Stimulated activated CD4-positive, alpha-beta T cell treated with anti-CD3 and anti-CD28 coated beads, Interleukin-12 subunit alpha, Interleukin-12 subunit beta, amount 100 ng/mL, for 24 hours (primary cell): ENCODE results near the gene TPP2.

Experiments
- DNase-seq, 2 experiments: peaks; one replicate each; pipeline ENCODE4 v3.0.0-alpha.2; 2020; ENCODE audit warnings: low read depth in 2 of 2

The TPP2 gene

GRCh38 chr13:102693776-102694175, 97.0 kb downstream of the TPP2 start:
- DNase-seq: no peak

GRCh38 chr13:102694937-102695336, 98.2 kb downstream of the TPP2 start, which contains the start of gene METTL21C:
Gene METTL21C, minus strand, starts transcription at chr13:102695044. Its CDS starts 546 bp downstream, at chr13:102694498.
- no peak for DNase-seq

- no peak for DNase-seq
These were observed 99.7 kb downstream of the TPP2 start for GRCh38 chr13:102696465-102696864.

GRCh38 chr13:102697264-102697663, 100.5 kb downstream of the TPP2 start:
- DNase-seq: no peak

DNA sequence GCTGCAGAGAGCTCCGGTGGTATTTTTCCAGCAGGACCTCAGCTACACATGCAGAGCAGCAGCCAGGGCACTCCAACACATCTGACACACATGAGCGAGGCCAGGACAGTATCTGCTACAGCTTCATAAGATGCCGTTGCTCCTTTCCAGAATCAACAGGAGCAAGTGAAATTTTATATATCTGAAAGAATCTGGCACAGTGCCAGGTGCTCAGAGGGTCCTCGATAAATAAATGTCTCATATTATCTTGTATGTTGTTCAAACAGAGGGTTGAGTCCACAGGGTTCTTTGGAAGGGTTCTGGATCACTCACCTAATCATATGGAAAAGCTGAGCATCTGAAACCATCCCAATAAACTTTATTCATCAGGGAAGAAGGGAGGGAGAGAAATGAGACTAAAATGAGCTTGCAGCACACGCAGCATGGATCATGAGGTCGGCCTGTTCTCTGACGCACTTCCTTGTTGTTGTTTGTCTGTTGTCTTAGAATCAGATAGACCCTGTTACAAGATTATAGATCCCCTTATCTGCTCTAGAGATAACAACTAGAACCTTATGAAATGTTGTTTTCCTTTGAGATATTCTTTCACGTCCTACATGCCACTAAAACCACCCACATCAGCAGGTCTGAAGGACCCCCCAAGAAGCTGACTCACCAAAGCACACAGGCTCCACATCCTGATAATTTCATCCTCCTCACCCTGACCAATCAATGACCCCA, 101.3 kb downstream of the TPP2 start:
- no peak for DNase-seq

GRCh38 chr13:102698649-102698980, 101.8 kb downstream of the TPP2 start:
- DNase-seq: no peak

- no peak for DNase-seq
These were observed 102.7 kb downstream of the TPP2 start for GRCh38 chr13:102699504-102699903.

DNA sequence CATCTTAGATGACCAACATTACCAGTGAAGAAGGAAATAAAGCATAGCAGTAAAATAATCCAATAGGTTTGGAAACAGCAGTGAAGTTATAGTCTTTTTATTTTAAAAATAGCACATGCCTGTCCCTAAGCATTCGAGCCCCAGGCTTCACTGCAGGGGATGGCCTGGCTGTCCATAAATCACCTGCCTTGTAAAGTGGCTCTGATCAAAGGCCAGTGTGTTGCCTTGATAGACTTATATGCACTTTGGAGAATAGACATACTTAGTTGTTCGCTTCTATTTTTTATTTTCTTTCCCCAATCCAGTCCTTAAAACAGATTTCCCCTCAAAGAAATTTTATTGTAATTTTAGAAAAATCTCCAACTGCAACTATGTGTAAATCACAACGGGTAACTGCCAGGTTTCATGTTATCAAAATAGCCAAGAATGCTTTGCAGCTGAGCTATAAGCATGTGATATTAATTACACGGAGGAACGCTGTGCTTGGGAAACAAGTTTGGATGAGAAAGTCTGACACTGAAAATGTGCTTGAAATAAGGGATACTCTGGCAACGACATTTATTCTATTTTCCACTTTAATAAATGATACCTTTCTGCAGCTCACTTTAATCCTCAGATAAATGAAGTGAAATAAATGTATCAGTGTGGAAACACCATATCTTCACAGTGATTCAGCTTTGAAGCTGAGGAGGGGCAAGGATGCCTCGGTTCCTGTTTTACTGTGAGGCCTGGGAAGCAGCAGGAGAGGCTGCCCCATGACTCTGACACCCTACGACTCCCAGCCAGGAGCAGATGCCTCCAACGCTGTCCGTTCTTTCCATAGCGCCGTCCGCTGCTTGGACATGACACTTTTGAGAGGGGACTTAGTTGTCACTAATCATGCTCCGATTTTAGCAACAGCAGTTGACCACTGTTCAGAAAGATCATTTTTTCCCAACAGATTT, 103.6 kb downstream of the TPP2 start:
- DNase-seq: no peak

DNA sequence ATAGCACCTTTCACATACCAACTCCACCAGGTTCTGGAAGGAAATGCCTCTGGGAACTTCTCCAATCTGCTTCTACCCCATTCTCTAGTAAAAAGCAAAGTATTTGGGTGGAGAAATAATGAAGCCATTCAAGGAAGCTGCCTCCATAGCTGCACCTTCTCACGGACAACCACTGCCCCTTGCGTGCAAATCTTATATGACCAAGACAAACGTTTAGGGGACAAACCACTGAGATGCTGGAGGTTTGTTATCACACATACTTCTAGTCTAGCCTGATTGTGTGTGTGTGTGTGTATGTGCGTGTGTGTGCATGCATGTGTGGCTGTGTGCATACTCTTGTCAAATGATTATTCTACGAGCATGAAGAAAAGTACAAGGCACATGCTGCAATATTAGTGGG, 104.5 kb downstream of the TPP2 start:
- DNase-seq: no peak

DNA sequence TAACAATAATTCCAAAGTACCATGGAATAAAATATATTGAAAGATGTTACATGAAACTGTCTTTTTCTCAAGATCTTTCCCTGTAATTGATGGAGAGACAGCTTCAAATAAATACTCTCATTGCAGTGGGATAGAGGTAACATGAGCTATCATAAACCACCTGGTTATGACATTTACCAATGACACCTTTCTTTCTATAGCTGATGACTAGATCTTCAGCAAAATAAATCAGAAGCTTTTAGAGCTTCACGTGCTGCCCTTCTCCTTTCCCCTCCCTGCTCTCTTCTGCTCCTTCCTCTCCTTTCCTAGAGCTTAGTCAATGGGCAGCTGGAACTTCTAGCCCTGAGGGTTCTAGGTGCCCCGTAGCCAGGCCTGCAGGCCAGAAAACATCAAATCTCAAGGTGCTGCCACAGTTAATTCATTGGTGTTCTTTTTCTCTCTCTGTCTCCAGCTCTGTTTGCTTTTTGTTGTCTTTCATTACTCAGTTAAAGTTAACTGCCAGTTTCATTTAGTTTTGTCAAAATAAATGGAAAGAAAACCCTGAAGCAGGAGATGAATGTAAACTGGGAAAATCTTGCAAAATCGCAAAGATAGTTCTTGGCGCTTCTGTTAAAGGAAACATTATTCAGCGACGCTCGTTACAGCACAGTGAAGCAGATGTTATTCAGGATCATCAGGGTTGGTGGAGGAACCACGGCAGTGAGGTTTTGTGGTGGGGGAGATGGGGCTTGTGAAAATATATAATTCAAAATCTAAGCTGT, 106.4 kb downstream of the TPP2 start:
- no peak for DNase-seq

GRCh38 chr13:102703726-102704035, 106.9 kb downstream of the TPP2 start:
- DNase-seq: no peak

GRCh38 chr13:102704238-102705058, 107.7 kb downstream of the TPP2 start:
- DNase-seq: no peak

- no peak for DNase-seq
These were observed 110.7 kb downstream of the TPP2 start for GRCh38 chr13:102707467-102707866.

- no peak for DNase-seq
These were observed 111.4 kb downstream of the TPP2 start for GRCh38 chr13:102708211-102708610.

- DNase-seq: no peak
These were observed 112.2 kb downstream of the TPP2 start for GRCh38 chr13:102708991-102709390.

DNA sequence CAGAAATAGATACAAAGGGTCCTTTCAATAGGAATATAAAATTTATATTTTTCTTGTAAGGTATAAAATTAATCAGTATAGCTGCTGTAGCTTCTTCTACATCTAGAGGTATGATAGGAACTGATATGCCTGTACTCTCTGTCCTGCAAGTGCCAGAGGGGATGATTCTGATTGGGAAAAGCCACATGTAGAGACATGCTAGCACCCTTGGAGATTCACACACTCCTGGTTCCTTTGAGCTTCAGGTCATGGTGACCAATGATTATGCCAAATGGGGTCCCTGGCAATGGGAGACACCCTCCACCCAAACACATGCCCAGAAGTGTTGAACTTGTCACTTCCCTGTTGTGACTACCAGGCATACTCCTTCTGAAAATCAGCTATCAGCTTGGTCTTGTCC, 112.8 kb downstream of the TPP2 start:
- DNase-seq: no peak

DNA sequence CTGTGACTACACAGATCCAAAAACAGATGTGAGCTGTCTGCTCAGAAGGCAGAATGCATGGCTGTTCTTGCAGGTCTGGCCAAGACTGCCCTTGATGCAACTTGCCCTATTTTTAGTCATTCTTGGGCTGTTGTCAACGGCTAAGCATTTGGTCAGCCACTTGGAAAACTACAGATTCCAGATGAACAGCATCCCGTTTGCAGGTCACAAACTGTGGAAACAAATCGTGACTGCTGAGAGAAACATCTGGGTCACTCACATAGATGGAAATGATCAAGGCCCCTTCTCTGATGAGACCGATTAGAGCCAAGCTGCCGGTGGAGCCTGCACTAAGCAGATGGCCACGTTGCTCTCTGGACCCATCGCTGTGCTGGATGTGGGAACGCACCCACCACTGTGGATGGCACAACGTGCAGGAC, 113.5 kb downstream of the TPP2 start:
- DNase-seq: no peak

DNA sequence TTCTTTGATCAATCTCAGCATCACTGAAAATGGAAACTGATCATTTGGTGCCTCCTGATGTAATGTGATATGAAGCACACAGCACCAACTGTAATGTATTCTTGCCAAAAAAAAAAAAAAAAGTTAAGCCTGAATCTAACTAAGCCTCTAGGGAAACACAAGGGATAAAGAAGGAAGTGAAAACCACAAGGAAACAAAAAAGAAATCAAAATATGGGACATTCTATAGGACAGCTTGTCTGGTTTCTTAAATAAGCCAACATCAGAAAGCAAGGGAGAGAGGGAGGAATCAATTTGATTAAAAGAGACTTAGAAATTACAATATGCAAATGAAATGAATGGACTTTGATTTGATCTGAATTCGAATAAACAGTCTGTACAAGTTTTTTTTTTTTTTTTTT, 118.7 kb downstream of the TPP2 start:
- no peak for DNase-seq

- no peak for DNase-seq
These were observed 122.0 kb downstream of the TPP2 start for GRCh38 chr13:102718746-102719145.

DNA sequence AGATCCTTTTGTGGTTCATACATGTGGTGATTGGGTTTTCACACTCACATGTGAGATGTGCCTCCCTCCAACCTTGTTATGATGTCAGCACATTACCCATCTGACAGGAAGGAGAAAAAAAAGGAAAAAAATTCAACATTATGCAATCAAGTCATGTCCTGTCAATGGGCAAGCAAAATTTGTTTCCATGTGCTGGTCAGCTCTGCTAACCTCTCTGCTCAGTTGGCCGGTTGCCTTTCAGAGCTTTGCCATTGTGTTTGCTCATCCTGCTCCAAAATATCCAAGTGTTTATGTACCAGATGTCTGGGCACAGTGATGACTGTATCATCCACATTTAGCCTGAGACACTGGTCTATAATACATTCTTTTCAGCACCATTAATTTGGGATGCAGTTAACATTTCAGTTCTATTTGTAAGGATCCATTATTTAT, 125.0 kb downstream of the TPP2 start:
- no peak for DNase-seq

GRCh38 chr13:102724923-102725322, 128.1 kb downstream of the TPP2 start:
- no peak for DNase-seq

DNA sequence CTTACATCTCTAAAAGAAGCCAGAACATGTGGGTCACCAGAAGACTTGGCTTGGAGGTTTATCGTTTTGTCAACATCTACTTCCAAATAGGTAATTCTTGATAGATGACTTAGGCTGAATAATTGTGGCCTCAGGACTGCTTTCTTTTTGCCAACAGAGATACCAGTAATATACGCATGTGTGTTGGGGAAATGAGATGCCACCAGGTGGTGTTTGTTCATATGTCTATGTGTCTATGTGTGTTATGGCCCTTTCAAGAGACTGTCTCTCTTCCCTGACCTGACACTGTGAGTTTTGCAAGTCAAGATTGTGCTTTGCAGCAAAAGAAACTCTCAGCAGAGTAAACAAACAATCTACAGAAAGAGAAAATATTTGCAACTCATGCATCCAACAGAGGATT, 129.6 kb downstream of the TPP2 start:
- no peak for DNase-seq
